Measurements from ENCODE around the gene FAT2.

- TF ChIP-seq RARB (CRISPR knock-in tag; IDR thresholded peaks at IDR 0.05) (no peak), ARNTL (CRISPR knock-in tag; IDR thresholded peaks at IDR 0.05; ENCODE audit: borderline replicate concordance, low read depth) (no peak), CREB5 (CRISPR knock-in tag; IDR thresholded peaks at IDR 0.05; ENCODE audit: low read depth) (no peak), TOX (CRISPR knock-in tag; IDR thresholded peaks at IDR 0.05; ENCODE audit: borderline replicate concordance) (no peak)
Observed at GRCh38 chr5:151618907-151619306, 27.8 kb upstream of the FAT2 start.

Data from SK-N-SH treated with all-trans-retinoic acid at 6 μM for 48 hours (cell line).